SK-N-SH (cell line): ENCODE results near the gene FANCL. TPM values are rescaled to one million over a fixed set of nuclear protein-coding genes. Genes with fewer than 3 reads are reported as not detected.

Experiments
- CTCF ChIA-PET: fragments of 300-600, 350-600 bp; formaldehyde crosslinking; extraction: SDS; loops from one replicate; lab custom pipeline; 2021; lab: Yijun Ruan, JAX
- POLR2A ChIA-PET: fragments of 350-600 bp; sonication (Branson Sonifier 250); formaldehyde crosslinking; extraction: SDS; loops from one replicate; lab custom pipeline; 2020; ENCODE audit warnings: antibody characterized with exemption, inconsistent platforms; lab: Yijun Ruan, JAX
- DNase-seq: peaks from one replicate; pipeline ENCODE4 v3.0.0; 2012
- H2AFZ ChIP-seq: fragments of 200-600 bp; sonication (generic); 2 replicates; pipeline ENCODE4 v1.8.1; 2016; ENCODE audit warnings: antibody characterized with exemption, mild to moderate bottlenecking, low read depth
- H3F3A ChIP-seq: fragments of 200-600 bp; sonication (generic); replicated peaks from 2 replicates; pipeline ENCODE3; 2016; ENCODE audit warnings: antibody characterized with exemption, mild to moderate bottlenecking; ENCODE audit not compliant: insufficient read depth
- H3K27ac ChIP-seq, 2 experiments: fragments of 200-500 bp in 1 of 2; fragments of 200-600 bp in 1 of 2; sonication (Bioruptor generic) in 1 of 2; sonication (generic), shearing (Covaris generic) in 1 of 2; 2 replicates each; pipeline versions ENCODE4 v1.5.1 to v1.6.1; 2014 to 2016; ENCODE audit warnings: low read depth in 2 of 2, inconsistent platforms in 1 of 2, low read length in 1 of 2, mild to moderate bottlenecking in 1 of 2, mixed read lengths in 1 of 2
- H3K27me3 ChIP-seq: fragments of 200-600 bp; sonication (generic), shearing (Covaris generic); 2 replicates; pipeline ENCODE4 v1.6.1; 2016; ENCODE audit warnings: mixed run types; ENCODE audit not compliant: insufficient read depth
- H3K36me3 ChIP-seq, 2 experiments: fragments of 200-500 bp in 1 of 2; fragments of 200-600 bp in 1 of 2; sonication (Bioruptor generic) in 1 of 2; sonication (generic) in 1 of 2; replicated peaks in 1 of 2; 2 replicates each; pipeline versions ENCODE3 to v1.5.1; 2014 to 2016; ENCODE audit warnings: low read length in 1 of 2, mild to moderate bottlenecking in 1 of 2; ENCODE audit not compliant: insufficient read depth in 2 of 2, control insufficient read depth in 1 of 2
- H3K4me1 ChIP-seq, 2 experiments: fragments of 200-500 bp in 1 of 2; fragments of 200-600 bp in 1 of 2; sonication (Bioruptor generic) in 1 of 2; sonication (generic), shearing (Covaris generic) in 1 of 2; 2 replicates each; pipeline versions ENCODE4 v1.5.1 to v1.6.1; 2014 to 2016; ENCODE audit warnings: low read depth in 1 of 2, low read length in 1 of 2, mixed run types in 1 of 2; ENCODE audit not compliant: insufficient read depth in 2 of 2, control insufficient read depth in 1 of 2
- H3K4me2 ChIP-seq: fragments of 200-600 bp; sonication (generic), shearing (Covaris generic); 2 replicates; pipeline ENCODE4 v1.6.1; 2017; ENCODE audit warnings: mixed run types
- H3K4me3 ChIP-seq, 2 experiments: fragments of 200-500 bp in 1 of 2; fragments of 200-600 bp in 1 of 2; sonication (Bioruptor generic) in 1 of 2; sonication (generic), shearing (Covaris generic) in 1 of 2; 2 replicates each; pipeline versions ENCODE4 v1.5.1 to v1.8.1; 2014 to 2016; ENCODE audit warnings: low read depth in 2 of 2, inconsistent platforms in 1 of 2, low read length in 1 of 2, mild to moderate bottlenecking in 1 of 2, mixed read lengths in 1 of 2, moderate library complexity in 1 of 2
- H3K79me2 ChIP-seq: fragments of 200-600 bp; sonication (generic); 2 replicates; pipeline ENCODE4 v1.8.1; 2017; ENCODE audit warnings: mild to moderate bottlenecking; ENCODE audit not compliant: insufficient read depth
- H3K9ac ChIP-seq: fragments of 200-600 bp; sonication (generic); 2 replicates; pipeline ENCODE4 v1.6.1; 2017; ENCODE audit warnings: mixed run types
- H3K9me2 ChIP-seq: fragments of 200-600 bp; sonication (generic); 2 replicates; pipeline ENCODE4 v1.6.1; 2017; ENCODE audit warnings: mixed run types
- H3K9me3 ChIP-seq: fragments of 200-600 bp; sonication (generic); 2 replicates; pipeline ENCODE4 v1.6.1; 2017; ENCODE audit warnings: mixed run types, mild to moderate bottlenecking, moderate library complexity
- H4K20me1 ChIP-seq: fragments of 200-600 bp; sonication (generic); 2 replicates; pipeline ENCODE4 v1.6.1; 2017; ENCODE audit warnings: mild to moderate bottlenecking, mixed run types; ENCODE audit not compliant: insufficient read depth
- ELF1 ChIP-seq: IDR thresholded peaks from 2 replicates; pipeline ENCODE4 v1.4.0; 2012
- FOSL2 ChIP-seq: IDR thresholded peaks from 2 replicates; pipeline ENCODE4 v1.4.0; 2012; ENCODE audit warnings: low read depth, mild to moderate bottlenecking, moderate library complexity, borderline replicate concordance
- FOXJ3 ChIP-seq: sonication (generic); formaldehyde crosslinking; IDR thresholded peaks from 2 replicates; pipeline ENCODE4 v1.5.1; 2020; ENCODE audit warnings: mild to moderate bottlenecking, missing genetic modification reagents
- MXI1 ChIP-seq: IDR thresholded peaks from 2 replicates; pipeline ENCODE4 v1.6.1; 2012; ENCODE audit warnings: mild to moderate bottlenecking, low read depth, low read length, improper control_type of control experiment
- NRF1 ChIP-seq: IDR thresholded peaks from 2 replicates; pipeline ENCODE4 v1.6.1; 2012; ENCODE audit warnings: low read depth, mild to moderate bottlenecking, low read length
- RFX5 ChIP-seq: IDR thresholded peaks from 2 replicates; pipeline ENCODE4 v1.6.1; 2012; ENCODE audit warnings: mild to moderate bottlenecking, improper control_type of control experiment, low read length
- YY1 ChIP-seq: IDR thresholded peaks from 2 replicates; pipeline ENCODE4 v1.4.0; 2012; ENCODE audit warnings: low read depth, mild to moderate bottlenecking
- WGBS: methylation state at CpG from one replicate; pipeline ENCODE4 v1.1.6; 2017; ENCODE audit warnings: low lambda C conversion rate; 5-methylcytosine and 5-hydroxymethylcytosine counted together
- polyA plus RNA-seq, 3 experiments: library from polyadenylated mRNA; depleted of rRNA; stranded (reverse); fragments of >200 nt; gene quantifications; 2 replicates each; pipeline ENCODE4 v1.2.3, GENCODE V29; 2012
- TF ChIP-seq, protein P1 (sequence below): fragments of 200-600 bp; sonication (generic); IDR thresholded peaks from 2 replicates; pipeline ENCODE4 v1.6.1; 2017; ENCODE audit warnings: antibody characterized with exemption, mild to moderate bottlenecking, moderate library complexity
- TF ChIP-seq, protein P2 (sequence below): IDR thresholded peaks from 2 replicates; pipeline ENCODE4 v1.4.0; 2012; ENCODE audit warnings: low read depth, borderline replicate concordance
- TF ChIP-seq, protein P3 (sequence below): fragments of 150-350 bp; IDR thresholded peaks from 2 replicates; pipeline ENCODE4 v1.6.1; 2017; ENCODE audit warnings: antibody characterized with exemption, low read length, low read depth, borderline replicate concordance
- TF ChIP-seq, protein P4 (sequence below): IDR thresholded peaks from 2 replicates; pipeline ENCODE4 v1.4.0; 2012; ENCODE audit warnings: low read depth
- TF ChIP-seq, protein P5 (sequence below): IDR thresholded peaks from 2 replicates; pipeline ENCODE4; 2012

The FANCL gene
- polyA plus RNA-seq, 1 of the 3 experiments (the other 2 are of a cell fraction) = 11.8 TPM

DNA sequence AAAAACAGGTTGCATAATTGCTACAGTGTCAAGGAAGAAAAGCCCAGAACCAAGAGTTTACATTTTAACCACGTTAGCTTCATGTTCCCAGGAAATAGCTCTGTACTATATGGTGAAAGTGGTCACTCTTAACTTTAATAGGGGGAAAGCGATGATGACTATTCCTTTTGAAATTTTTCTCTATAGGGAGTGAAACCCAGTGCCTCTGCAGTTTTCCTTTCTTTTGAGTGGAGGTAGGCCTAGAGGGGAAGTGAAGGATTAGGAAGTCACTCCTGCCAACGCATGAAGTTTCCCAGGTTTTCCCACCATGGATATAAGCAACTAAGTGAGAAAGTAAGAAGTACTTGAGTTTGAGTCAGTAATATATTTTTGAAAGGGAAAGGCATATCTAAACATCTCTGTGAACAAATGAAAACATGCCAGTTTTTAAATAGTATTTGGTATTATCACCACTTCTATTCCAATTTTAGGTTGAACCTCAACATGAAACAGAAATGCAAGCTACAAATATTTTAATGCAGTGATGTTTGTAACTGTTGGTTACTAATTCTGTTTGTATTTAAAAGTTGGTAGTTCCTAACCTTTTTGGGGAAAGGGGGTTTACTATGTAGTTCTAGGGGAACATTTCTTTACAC is 102.6 kb downstream of the FANCL start (continued):
- TF ChIP-seq, protein P1, sequence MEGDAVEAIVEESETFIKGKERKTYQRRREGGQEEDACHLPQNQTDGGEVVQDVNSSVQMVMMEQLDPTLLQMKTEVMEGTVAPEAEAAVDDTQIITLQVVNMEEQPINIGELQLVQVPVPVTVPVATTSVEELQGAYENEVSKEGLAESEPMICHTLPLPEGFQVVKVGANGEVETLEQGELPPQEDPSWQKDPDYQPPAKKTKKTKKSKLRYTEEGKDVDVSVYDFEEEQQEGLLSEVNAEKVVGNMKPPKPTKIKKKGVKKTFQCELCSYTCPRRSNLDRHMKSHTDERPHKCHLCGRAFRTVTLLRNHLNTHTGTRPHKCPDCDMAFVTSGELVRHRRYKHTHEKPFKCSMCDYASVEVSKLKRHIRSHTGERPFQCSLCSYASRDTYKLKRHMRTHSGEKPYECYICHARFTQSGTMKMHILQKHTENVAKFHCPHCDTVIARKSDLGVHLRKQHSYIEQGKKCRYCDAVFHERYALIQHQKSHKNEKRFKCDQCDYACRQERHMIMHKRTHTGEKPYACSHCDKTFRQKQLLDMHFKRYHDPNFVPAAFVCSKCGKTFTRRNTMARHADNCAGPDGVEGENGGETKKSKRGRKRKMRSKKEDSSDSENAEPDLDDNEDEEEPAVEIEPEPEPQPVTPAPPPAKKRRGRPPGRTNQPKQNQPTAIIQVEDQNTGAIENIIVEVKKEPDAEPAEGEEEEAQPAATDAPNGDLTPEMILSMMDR = no peak
- peak; percentile 33; the same call in 1 of the 2 replicates for TF ChIP-seq FOSL2
- TF ChIP-seq, protein P2, sequence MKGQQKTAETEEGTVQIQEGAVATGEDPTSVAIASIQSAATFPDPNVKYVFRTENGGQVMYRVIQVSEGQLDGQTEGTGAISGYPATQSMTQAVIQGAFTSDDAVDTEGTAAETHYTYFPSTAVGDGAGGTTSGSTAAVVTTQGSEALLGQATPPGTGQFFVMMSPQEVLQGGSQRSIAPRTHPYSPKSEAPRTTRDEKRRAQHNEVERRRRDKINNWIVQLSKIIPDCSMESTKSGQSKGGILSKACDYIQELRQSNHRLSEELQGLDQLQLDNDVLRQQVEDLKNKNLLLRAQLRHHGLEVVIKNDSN = no peak
- TF ChIP-seq, protein P3, sequence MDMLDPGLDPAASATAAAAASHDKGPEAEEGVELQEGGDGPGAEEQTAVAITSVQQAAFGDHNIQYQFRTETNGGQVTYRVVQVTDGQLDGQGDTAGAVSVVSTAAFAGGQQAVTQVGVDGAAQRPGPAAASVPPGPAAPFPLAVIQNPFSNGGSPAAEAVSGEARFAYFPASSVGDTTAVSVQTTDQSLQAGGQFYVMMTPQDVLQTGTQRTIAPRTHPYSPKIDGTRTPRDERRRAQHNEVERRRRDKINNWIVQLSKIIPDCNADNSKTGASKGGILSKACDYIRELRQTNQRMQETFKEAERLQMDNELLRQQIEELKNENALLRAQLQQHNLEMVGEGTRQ = no peak
- TF ChIP-seq, protein P4, sequence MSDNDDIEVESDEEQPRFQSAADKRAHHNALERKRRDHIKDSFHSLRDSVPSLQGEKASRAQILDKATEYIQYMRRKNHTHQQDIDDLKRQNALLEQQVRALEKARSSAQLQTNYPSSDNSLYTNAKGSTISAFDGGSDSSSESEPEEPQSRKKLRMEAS = no peak
- no peak for TF ChIP-seq RFX5

DNA sequence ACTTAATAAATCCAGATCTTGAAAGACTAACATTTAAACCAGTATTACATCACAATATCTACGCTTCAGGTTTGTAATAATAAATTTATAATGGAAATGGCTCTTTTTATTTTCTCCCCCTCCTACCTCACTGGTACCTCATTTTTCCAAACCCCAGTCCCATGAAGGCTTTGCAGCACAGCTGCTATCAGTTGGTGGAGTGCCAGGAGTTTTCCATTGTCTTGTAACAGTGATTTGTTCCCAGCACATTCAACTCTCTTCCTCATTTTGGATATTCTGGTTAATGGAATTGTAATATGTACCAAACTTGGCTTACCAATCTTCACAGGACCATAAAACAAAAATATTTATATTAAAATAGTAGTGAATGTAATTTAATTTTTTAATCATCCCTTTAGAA is 103.3 kb downstream of the FANCL start:
- ChIA-PET POLR2A (no interaction called here), CTCF (no interaction called here)
- peak overlapping the region in 1 of 2 experiments; percentile 68; a peak in 1 of 4 replicates for H3K27ac ChIP-seq
- H3K27me3 ChIP-seq = no peaks in the 10 kb centered on the region
- H2AFZ ChIP-seq = no peak overlapping the region
- DNase-seq = peak; percentile 21
- no peak overlapping the region for H3K4me3 ChIP-seq
- TF ChIP-seq, protein P1 = no peak
- TF ChIP-seq YY1 (no peak), NRF1 (no peak), MXI1 (no peak), FOXJ3 (CRISPR knock-in tag) (no peak), ELF1 (no peak)
- TF ChIP-seq, protein P5, sequence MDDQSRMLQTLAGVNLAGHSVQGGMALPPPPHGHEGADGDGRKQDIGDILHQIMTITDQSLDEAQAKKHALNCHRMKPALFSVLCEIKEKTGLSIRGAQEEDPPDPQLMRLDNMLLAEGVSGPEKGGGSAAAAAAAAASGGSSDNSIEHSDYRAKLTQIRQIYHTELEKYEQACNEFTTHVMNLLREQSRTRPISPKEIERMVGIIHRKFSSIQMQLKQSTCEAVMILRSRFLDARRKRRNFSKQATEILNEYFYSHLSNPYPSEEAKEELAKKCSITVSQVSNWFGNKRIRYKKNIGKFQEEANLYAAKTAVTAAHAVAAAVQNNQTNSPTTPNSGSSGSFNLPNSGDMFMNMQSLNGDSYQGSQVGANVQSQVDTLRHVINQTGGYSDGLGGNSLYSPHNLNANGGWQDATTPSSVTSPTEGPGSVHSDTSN = no peak
- TF ChIP-seq, protein P3 = no peak
- WGBS = 90% methylated on average over 1 of the region's 1 CpG
- no peak overlapping the region for H3K4me2 ChIP-seq
- no peaks in the 10 kb centered on the region for H4K20me1 ChIP-seq
- H3K9me3 ChIP-seq = no peaks in the 10 kb centered on the region
- H3F3A ChIP-seq = peaks cover 31% of the 10 kb centered on the region
- H3K36me3 ChIP-seq = no peaks in the 10 kb centered on the region
- 0 out of 2 replicates have a peak, but pooled peaks cover 5% of the 10 kb centered on the region for H3K9me2 ChIP-seq
- no peak overlapping the region for H3K9ac ChIP-seq
- no peaks in the 10 kb centered on the region for H3K79me2 ChIP-seq
- peaks cover 9 to 13% of the 10 kb centered on the region in 2 experiments; a peak in 2 of 4 replicates for H3K4me1 ChIP-seq
